Loucy (cell line): ENCODE results near the gene CD4.

Experiments used
- H2AFZ ChIP-seq: fragments of 200-600 bp; sonication (generic); 2 replicates; pipeline ENCODE4 v1.6.0; 2016; ENCODE audit warnings: antibody characterized with exemption, mild to moderate bottlenecking, low read length, moderate library complexity
- H3F3A ChIP-seq: fragments of 200-600 bp; 2 replicates; pipeline ENCODE4 v1.6.0; 2016; ENCODE audit warnings: antibody characterized with exemption, low read depth, mild to moderate bottlenecking
- H3K27me3 ChIP-seq: fragments of 200-600 bp; sonication (generic); 2 replicates; pipeline ENCODE4 v1.6.1; 2014; ENCODE audit warnings: low read length, mild to moderate bottlenecking; ENCODE audit not compliant: insufficient read depth, poor library complexity, severe bottlenecking
- H3K36me3 ChIP-seq: fragments of 200-600 bp; sonication (generic); 2 replicates; pipeline ENCODE4 v1.6.1; 2016; ENCODE audit warnings: low read length; ENCODE audit not compliant: insufficient read depth
- H3K4me1 ChIP-seq: fragments of 200-600 bp; sonication (generic); 2 replicates; pipeline ENCODE4 v1.5.1; 2014; ENCODE audit warnings: low read length, mild to moderate bottlenecking; ENCODE audit not compliant: insufficient read depth, poor library complexity, severe bottlenecking
- H3K4me2 ChIP-seq: fragments of 200-600 bp; sonication (generic); 2 replicates; pipeline ENCODE4 v1.6.0; 2014; ENCODE audit warnings: antibody characterized with exemption, low read length, low read depth, mild to moderate bottlenecking; ENCODE audit not compliant: poor library complexity, severe bottlenecking
- H3K4me3 ChIP-seq: fragments of 200-600 bp; sonication (generic); 2 replicates; pipeline ENCODE4 v1.5.1; 2014; ENCODE audit warnings: low read length, mild to moderate bottlenecking, mixed read lengths; ENCODE audit not compliant: poor library complexity, severe bottlenecking
- H3K79me2 ChIP-seq: fragments of 200-600 bp; sonication (generic); 2 replicates; pipeline ENCODE4 v1.6.1; 2014; ENCODE audit warnings: low read length; ENCODE audit not compliant: insufficient read depth
- H3K9ac ChIP-seq: fragments of 200-600 bp; sonication (generic); 2 replicates; pipeline ENCODE4 v1.6.0; 2014; ENCODE audit warnings: mild to moderate bottlenecking, low read depth, low read length, moderate library complexity; ENCODE audit not compliant: poor library complexity, severe bottlenecking
- H3K9me2 ChIP-seq: fragments of 200-600 bp; sonication (generic); replicated peaks from 2 replicates; pipeline ENCODE4 v1.6.1; 2016; ENCODE audit warnings: low read depth, low read length, mixed read lengths
- H3K9me3 ChIP-seq: fragments of 200-600 bp; sonication (generic); 2 replicates; pipeline ENCODE4 v1.6.1; 2014; ENCODE audit warnings: mild to moderate bottlenecking, antibody characterized with exemption, low read length, low read depth; ENCODE audit not compliant: insufficient read depth
- H4K20me1 ChIP-seq: fragments of 200-600 bp; sonication (generic); 2 replicates; pipeline ENCODE4 v1.6.0; 2014; ENCODE audit warnings: antibody characterized with exemption, low read length, mild to moderate bottlenecking; ENCODE audit not compliant: insufficient read depth, poor library complexity, severe bottlenecking
- CTCF ChIP-seq: fragments of 200-600 bp; sonication (generic); conservative IDR thresholded peaks from 2 replicates; pipeline ENCODE4 v1.5.1; 2014; ENCODE audit warnings: mild to moderate bottlenecking, antibody characterized with exemption, low read length
- EZH2phosphoT487 ChIP-seq: fragments of 200-600 bp; IDR thresholded peaks from 2 replicates; pipeline ENCODE4 v1.6.1; 2018; ENCODE audit warnings: antibody characterized with exemption, mild to moderate bottlenecking, moderate library complexity, borderline replicate concordance

CD4 gene

GRCh38 chr12:6839482-6840201, 50.3 kb downstream of the CD4 start:
- peaks cover 5% of the 10 kb centered on the region for H3K4me1 ChIP-seq
- H3K9ac ChIP-seq, result no peak overlapping the region
- H3K9me3 ChIP-seq, result no peaks in the 10 kb centered on the region
- H3K4me3 ChIP-seq, result no peak overlapping the region
- no peaks in the 10 kb centered on the region; the same call in 1 of the 2 replicates for H3K36me3 ChIP-seq
- no peak for TF ChIP-seq CTCF
- no peak for TF ChIP-seq EZH2phosphoT487
- no peaks in the 10 kb centered on the region for H3K27me3 ChIP-seq
- H4K20me1 ChIP-seq, result no peaks in the 10 kb centered on the region
- H2AFZ ChIP-seq, result no peak overlapping the region
- no peaks in the 10 kb centered on the region for H3K79me2 ChIP-seq
- no peak overlapping the region for H3K4me2 ChIP-seq
- H3F3A ChIP-seq, result no peaks in the 10 kb centered on the region
- no peaks in the 10 kb centered on the region for H3K9me2 ChIP-seq

GRCh38 chr12:6840330-6840729, 51.0 kb downstream of the CD4 start:
- no peak overlapping the region for H3K9ac ChIP-seq
- no peaks in the 10 kb centered on the region for H3K79me2 ChIP-seq
- no peak overlapping the region for H2AFZ ChIP-seq
- no peak overlapping the region for H3K4me3 ChIP-seq
- peaks cover 6% of the 10 kb centered on the region; the same call in 1 of the 2 replicates for H3K36me3 ChIP-seq
- no peaks in the 10 kb centered on the region for H4K20me1 ChIP-seq
- peaks cover 5% of the 10 kb centered on the region for H3K4me1 ChIP-seq
- H3K27me3 ChIP-seq, result no peaks in the 10 kb centered on the region
- H3F3A ChIP-seq, result no peaks in the 10 kb centered on the region
- no peak for TF ChIP-seq CTCF
- TF ChIP-seq EZH2phosphoT487, result no peak
- H3K9me2 ChIP-seq, result no peaks in the 10 kb centered on the region
- no peaks in the 10 kb centered on the region for H3K9me3 ChIP-seq
- no peak overlapping the region for H3K4me2 ChIP-seq

DNA sequence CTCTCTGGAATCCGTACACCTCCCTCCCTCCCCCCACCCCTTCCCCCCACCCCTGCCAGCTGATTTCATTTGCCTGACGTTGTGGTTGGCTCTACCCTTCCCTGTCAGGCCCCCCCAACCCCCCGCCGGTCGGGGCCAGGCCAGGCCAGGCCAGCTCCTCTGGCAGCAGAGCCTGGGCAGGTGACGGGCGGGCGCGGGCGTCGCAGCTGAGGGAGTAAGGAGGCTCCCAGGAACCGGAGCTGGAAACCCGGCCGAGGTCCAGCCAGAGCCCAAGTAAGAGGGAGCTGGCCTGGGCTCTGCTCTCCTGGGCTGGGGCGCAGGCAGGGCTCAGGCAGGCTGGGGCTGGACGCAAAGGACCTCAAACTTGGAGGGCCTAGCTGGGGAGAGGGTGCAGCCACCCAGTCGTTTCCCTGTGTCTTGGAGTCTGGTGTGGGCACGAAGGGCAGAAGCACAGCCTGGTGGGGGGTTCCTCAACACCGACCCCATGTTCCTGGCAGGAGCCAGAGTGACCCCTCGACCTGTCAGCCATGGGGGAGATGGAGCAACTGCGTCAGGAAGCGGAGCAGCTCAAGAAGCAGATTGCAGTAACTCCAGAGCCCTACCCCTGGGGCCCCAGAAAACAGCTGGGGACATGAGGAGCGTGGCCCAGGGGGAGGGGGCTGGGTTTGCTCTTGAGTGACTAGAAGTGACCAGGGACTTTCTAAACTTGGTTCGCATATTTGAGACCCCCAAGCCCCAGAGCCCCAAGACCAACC, 51.6 kb downstream of the CD4 start, which contains the start of gene GNB3:
Gene GNB3, plus strand, starts transcription at position 165 of the 755 bp plus-strand sequence. Its CDS starts 363 bp downstream, at position 528.
- Histone ChIP-seq H3K4me2 (no peak within 1 kb of the TSS), H2AFZ (no peak within 1 kb of the TSS), H3K9me3 (no peaks in the 10 kb centered on the region), H3K4me3 (no peak within 1 kb of the TSS), H3K27me3 (no peaks in the 10 kb centered on the region), H4K20me1 (no peaks in the 10 kb centered on the region), H3K9me2 (no peaks in the 10 kb centered on the region), H3F3A (no peaks in the 10 kb centered on the region), H3K36me3 (peaks cover 9% of the 10 kb centered on the region; the same call in 1 of the 2 replicates), H3K4me1 (peaks cover 5% of the 10 kb centered on the region), H3K79me2 (no peaks in the 10 kb centered on the region), H3K9ac (no peak within 1 kb of the TSS)
- TF ChIP-seq EZH2phosphoT487 (no peak), CTCF (no peak)
